GM18505 (cell line): ENCODE data around the gene CAP2.

ENCODE experiments used
- ATAC-seq: cut with Tn5 transposase; IDR thresholded peaks from one replicate; pipeline ENCODE4 v1.9.1; 2021; ENCODE audit not compliant: unreplicated experiment
- POLR2A ChIP-seq: IDR thresholded peaks from 4 replicates; pipeline ENCODE4 v1.6.1; 2011; ENCODE audit warnings: borderline replicate concordance; ENCODE audit not compliant: insufficient read depth, insufficient read length; ENCODE audit errors: extremely low read depth

CAP2 gene

DNA sequence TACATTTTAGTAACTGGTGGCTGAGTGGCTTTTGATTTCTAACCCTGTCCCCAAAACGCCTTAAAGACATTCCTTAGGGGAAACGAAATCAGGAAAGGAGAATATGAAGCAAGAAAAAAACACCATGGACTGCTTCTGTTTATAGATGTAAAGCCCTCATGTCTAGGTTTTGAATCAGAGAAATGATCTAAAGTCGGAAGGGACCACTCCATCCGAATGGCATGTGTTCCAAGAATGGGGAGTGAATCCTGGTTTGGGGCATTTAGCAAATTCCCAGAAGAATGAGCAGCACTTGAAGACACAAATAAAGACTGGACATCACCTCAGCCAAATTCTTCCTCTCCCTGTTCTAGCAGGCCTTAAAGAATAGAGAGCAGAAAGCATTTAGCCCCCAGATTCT, 65.6 kb downstream of the CAP2 start:
- no peak for TF ChIP-seq POLR2A
- ATAC-seq = no peak

DNA sequence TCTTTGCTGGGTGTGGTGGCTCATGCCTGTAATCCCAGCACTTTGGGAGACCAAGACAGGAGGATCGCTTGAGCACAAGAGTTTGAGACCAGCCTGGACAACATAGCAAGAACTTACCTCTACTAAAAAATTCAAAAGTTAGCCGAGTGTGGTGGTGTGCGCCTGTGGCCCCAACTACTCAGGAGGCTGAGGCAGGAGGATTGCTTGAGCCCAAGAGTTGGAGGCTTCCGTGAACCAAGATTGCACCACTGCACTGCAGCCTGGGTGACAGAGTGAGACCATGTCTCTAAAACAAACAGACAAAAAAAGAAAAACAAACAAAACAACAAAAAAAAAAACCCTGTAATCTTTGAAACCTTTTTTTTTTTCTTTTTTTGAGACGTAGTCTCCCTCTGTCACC, 67.5 kb downstream of the CAP2 start:
- no peak for ATAC-seq
- no peak for TF ChIP-seq POLR2A

- no peak for ATAC-seq
- TF ChIP-seq POLR2A = no peak
Observed at GRCh38 chr6:17466147-17466546, 72.8 kb downstream of the CAP2 start.

GRCh38 chr6:17466707-17467106, 73.3 kb downstream of the CAP2 start:
- ATAC-seq = no peak

GRCh38 chr6:17469006-17469832, 75.8 kb downstream of the CAP2 start:
- ATAC-seq = no peak
- no peak for TF ChIP-seq POLR2A

More at GRCh38 chr6:17466707-17467106, 73.3 kb downstream of the CAP2 start:
- TF ChIP-seq POLR2A = no peak

DNA sequence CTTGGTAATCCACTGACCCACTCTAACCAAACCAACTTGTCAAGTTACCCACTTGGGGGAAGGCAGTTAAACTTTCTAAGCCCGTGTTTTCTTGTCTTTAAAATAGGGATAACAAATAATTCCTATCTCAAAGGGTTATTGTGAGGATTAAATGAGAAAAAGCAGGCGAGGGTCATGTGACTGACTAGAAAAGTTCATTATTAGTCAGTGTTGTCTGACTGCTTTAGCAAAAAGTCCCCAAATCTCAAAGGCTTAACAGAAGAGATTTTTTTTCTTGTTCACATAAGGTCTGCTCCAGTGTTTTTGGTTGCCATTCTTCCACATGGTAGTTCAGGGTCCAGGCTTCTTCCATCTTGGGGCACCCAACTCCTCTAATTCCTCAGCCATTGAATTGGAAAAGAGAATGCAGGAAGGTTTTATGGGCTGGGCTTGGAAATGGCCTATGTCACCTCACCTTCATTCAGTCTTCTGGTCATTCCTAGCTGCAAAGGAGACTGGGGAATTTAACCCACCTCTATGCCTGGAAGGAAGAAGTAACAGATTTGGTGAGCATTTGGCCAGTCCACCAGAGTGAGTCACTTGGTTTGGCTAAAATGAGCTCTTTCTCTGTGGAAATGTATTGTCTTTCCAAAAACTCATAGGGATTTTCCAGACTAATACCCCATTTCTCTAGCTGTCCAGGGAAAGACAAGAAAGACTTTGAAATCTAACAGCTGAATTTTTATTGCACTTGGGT, 77.0 kb downstream of the CAP2 start:
- TF ChIP-seq POLR2A = no peak
- ATAC-seq = no peak

DNA sequence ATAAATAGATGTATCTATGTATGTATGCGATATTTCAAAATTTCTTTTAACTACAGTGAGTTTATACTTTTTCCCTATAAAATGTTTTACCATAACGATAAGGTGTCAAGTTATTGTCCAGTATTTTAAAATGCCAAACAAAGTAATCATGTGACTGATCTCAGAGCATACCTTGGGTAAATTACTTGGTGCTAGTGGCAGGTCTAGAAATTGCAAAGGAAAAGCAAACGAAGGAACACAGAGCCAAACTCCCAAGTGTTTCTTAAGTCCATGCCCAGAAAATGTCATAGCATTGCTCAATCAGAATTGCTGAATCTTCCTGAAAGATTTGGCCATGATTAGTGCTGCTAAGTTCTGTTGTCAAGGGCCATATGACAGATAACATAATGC, 77.5 kb downstream of the CAP2 start:
- ATAC-seq = no peak
- TF ChIP-seq POLR2A = no peak

- ATAC-seq = no peak
- TF ChIP-seq POLR2A = no peak
Observed at GRCh38 chr6:17472653-17473183, 79.3 kb downstream of the CAP2 start.

- ATAC-seq = no peak
Observed at GRCh38 chr6:17473554-17473953, 80.2 kb downstream of the CAP2 start.

GRCh38 chr6:17474289-17474688, 80.9 kb downstream of the CAP2 start:
- no peak for TF ChIP-seq POLR2A
- no peak for ATAC-seq

More at GRCh38 chr6:17473554-17473953, 80.2 kb downstream of the CAP2 start:
- TF ChIP-seq POLR2A = no peak

DNA sequence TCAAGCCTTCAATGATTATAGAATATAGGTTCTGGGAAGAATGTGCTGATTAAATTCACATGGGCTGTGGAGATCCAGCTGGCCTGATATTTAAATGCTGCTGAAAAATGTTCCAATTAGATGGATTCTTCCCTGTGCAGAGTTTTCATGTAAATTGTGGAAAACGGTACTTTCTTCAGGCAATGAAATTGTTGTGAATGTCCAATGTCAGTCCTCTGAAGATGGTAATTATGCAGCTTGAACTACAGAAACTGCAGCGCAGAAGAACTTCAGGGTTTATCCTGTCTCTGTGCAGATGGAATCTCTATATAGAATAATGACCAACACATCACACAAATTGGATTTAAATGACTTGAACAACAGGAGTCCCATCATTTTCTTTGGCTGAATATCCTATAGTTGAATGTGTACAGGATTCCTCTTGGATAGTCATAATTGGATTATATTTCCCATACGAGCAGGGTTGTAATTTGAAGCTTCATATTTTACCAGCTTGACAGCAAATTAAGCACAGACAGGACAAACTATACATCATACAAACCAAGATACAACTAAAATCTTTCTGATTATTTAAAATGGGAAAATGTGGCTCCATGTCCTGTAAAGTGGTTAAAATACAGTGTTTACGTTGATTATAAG, 82.3 kb downstream of the CAP2 start:
- no peak for ATAC-seq
- no peak for TF ChIP-seq POLR2A

- TF ChIP-seq POLR2A = no peak
- ATAC-seq = no peak
Observed at GRCh38 chr6:17476511-17476910, 83.1 kb downstream of the CAP2 start.

DNA sequence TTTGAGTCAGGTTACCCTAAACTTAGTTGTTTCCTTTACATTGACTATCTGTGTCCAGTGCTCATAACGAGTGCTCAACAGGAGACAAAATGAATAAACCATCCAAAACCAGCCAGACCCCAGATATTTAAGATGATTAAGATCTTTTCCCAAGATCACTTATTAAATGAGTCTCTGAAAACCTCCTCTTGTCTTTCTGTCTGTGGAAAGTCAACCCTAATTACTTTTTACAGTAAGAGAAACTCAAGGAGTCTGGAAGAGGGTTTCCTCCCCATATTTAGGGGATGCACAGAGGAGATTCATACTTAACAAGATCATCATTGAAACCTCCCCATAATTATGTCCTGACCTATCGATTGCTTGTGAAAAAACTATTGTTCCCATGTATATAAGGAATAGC, 84.0 kb downstream of the CAP2 start:
- TF ChIP-seq POLR2A = no peak
- no peak for ATAC-seq
